HepG2 (cell line): ENCODE data around the gene ADGRF5. TPM values are rescaled to one million over a fixed set of nuclear protein-coding genes. Genes with fewer than 3 reads are reported as not detected.

ENCODE experiments used
- ATAC-seq: fragments of 200-7000 bp; cut with Tn5 transposase; 3 replicates; pipeline ENCODE4 v1.9.1; 2020; ENCODE audit warnings: mild to moderate bottlenecking, moderate library complexity
- BruUV-seq: library from RNA; stranded (reverse); fragments of 400-500 nt; replicated peaks from 2 replicates; lab custom pipeline; 2021; lab: Mats Ljungman, UMichigan
- CTCF ChIA-PET: fragments of 300-600 bp; formaldehyde crosslinking; extraction: SDS; loops from one replicate; lab custom pipeline; 2021; ENCODE audit warnings: low total read pairs, inconsistent platforms, low intra/inter-chr PET ratio; lab: Yijun Ruan, JAX
- POLR2A ChIA-PET: fragments of 350-600 bp; sonication (Branson Sonifier 250); formaldehyde crosslinking; loops from one replicate; lab custom pipeline; 2020; ENCODE audit warnings: antibody characterized with exemption, inconsistent platforms; lab: Yijun Ruan, JAX
- DNase-seq: peaks from one replicate; pipeline ENCODE4 v3.0.0-alpha.2; 2015; ENCODE audit warnings: low spot score
- FAIRE-seq: peaks from 3 replicates; lab custom pipeline; 2011; peaks lifted over from hg19 to GRCh38; lab: Jason Lieb, UNC
- H2AFZ ChIP-seq: one replicate; pipeline ENCODE4 v1.6.1; 2011; ENCODE audit warnings: low read length, inconsistent platforms
- H3K27ac ChIP-seq: fragments of 300-600 bp; 3 replicates; pipeline ENCODE4 v1.8.0; 2011; ENCODE audit warnings: mixed run types, mild to moderate bottlenecking, mixed read lengths, low read length, inconsistent platforms; ENCODE audit not compliant: insufficient read depth; ENCODE audit errors: extremely low read length
- H3K27me3 ChIP-seq, 2 experiments: fragments of 200-600 bp in 1 of 2; 2 replicates in 1 of 2; 3 replicates in 1 of 2; pipeline versions ENCODE4 v1.6.0 to v1.8.0; 2011; ENCODE audit warnings: low read length in 2 of 2, mild to moderate bottlenecking in 2 of 2, moderate library complexity in 2 of 2, inconsistent platforms in 1 of 2; ENCODE audit not compliant: insufficient read depth in 2 of 2, control insufficient read depth in 1 of 2
- H3K36me3 ChIP-seq, 2 experiments: fragments of 200-600 bp in 1 of 2; replicated peaks in 1 of 2; 2 replicates in 1 of 2; 3 replicates in 1 of 2; pipeline versions ENCODE4 v1.5.1 to v1.8.0; 2011; ENCODE audit warnings: low read length in 2 of 2, inconsistent platforms in 1 of 2; ENCODE audit not compliant: insufficient read depth in 2 of 2, control insufficient read depth in 1 of 2
- H3K4me1 ChIP-seq: 2 replicates; pipeline ENCODE4 v1.5.1; 2012; ENCODE audit warnings: low read length, inconsistent platforms; ENCODE audit not compliant: insufficient read depth
- H3K4me2 ChIP-seq: 2 replicates; pipeline ENCODE4 v1.6.0; 2011; ENCODE audit warnings: low read depth, low read length, inconsistent platforms
- H3K4me3 ChIP-seq, 3 experiments: fragments of 200-600 bp in 1 of 3; sonication (generic), shearing (Covaris generic) in 1 of 3; replicated peaks in 1 of 3; 2 replicates each; pipeline ENCODE4 v1.5.1; 2011 to 2016; ENCODE audit warnings: low read length in 3 of 3, inconsistent platforms in 2 of 3, low read depth in 2 of 3, mild to moderate bottlenecking in 2 of 3, control low read depth in 1 of 3, mixed read lengths in 1 of 3; ENCODE audit not compliant: insufficient read depth in 1 of 3
- H3K79me2 ChIP-seq: one replicate; pipeline ENCODE4 v1.6.1; 2011; ENCODE audit warnings: low read length, inconsistent platforms; ENCODE audit not compliant: insufficient read depth
- H3K9ac ChIP-seq: 2 replicates; pipeline ENCODE4 v1.6.0; 2011; ENCODE audit warnings: mild to moderate bottlenecking, low read depth, low read length, inconsistent platforms; ENCODE audit not compliant: insufficient read depth
- H3K9me3 ChIP-seq: 2 replicates; pipeline ENCODE4 v1.5.1; 2012; ENCODE audit warnings: mild to moderate bottlenecking, low read length
- H4K20me1 ChIP-seq: 2 replicates; pipeline ENCODE4 v1.6.0; 2011; ENCODE audit warnings: inconsistent platforms, mild to moderate bottlenecking, low read length, moderate library complexity; ENCODE audit not compliant: insufficient read depth
- EZH2 ChIP-seq: conservative IDR thresholded peaks from 2 replicates; pipeline ENCODE4 v1.6.1; 2012; ENCODE audit warnings: mild to moderate bottlenecking, low read depth, low read length, moderate library complexity
- GTF2F1 ChIP-seq: fragments of 150-350 bp; IDR thresholded peaks from 2 replicates; pipeline ENCODE4 v1.6.1; 2014; ENCODE audit warnings: low read length
- PLSCR1 ChIP-seq: sonication (generic); formaldehyde crosslinking; IDR thresholded peaks from 2 replicates; pipeline ENCODE4 v1.5.0; 2020; ENCODE audit warnings: missing genetic modification reagents, mild to moderate bottlenecking, borderline replicate concordance
- U2AF1 ChIP-seq: fragments of 200-400 bp; formaldehyde crosslinking; optimal IDR thresholded peaks from 2 replicates; pipeline ENCODE3; 2017; ENCODE audit warnings: mild to moderate bottlenecking, low read depth, low read length
- ZC3H4 ChIP-seq: sonication (generic); formaldehyde crosslinking; IDR thresholded peaks from 2 replicates; pipeline ENCODE4 v1.4.0; 2020; ENCODE audit warnings: missing genetic modification reagents, borderline replicate concordance
- ZKSCAN8 ChIP-seq: IDR thresholded peaks from 2 replicates; pipeline ENCODE4 v1.6.1; 2016; ENCODE audit warnings: borderline replicate concordance, missing genetic modification reagents, missing compliant biosample characterization
- ZNF597 ChIP-seq: sonication (generic); formaldehyde crosslinking; IDR thresholded peaks from 2 replicates; pipeline ENCODE4 v1.5.0; 2020; ENCODE audit warnings: missing genetic modification reagents
- ZNF713 ChIP-seq: sonication (generic); formaldehyde crosslinking; IDR thresholded peaks from 2 replicates; pipeline ENCODE4 v1.4.0; 2020; ENCODE audit warnings: mild to moderate bottlenecking, missing genetic modification reagents
- WGBS: methylation state at CpG from one replicate; pipeline ENCODE4 v1.1.6; 2017; ENCODE audit warnings: low lambda C conversion rate; 5-methylcytosine and 5-hydroxymethylcytosine counted together
- in situ Hi-C: cut with HindIII; loops from 2 replicates; pipeline ENCODE4 v1.10.0; 2017; ENCODE audit warnings: low pct_unique_long_range_greater_than_20kb; ENCODE audit not compliant: extremely low pct_ligation_motif_present
- intact Hi-C: fragments of 100-400 bp; cut with micrococcal nuclease; formaldehyde crosslinking; loops from one replicate; pipeline ENCODE4 v1.10.0; 2022; ENCODE audit not compliant: unreplicated experiment
- polyA plus RNA-seq, 8 experiments: library from polyadenylated mRNA; depleted of rRNA in 3 of 8; stranded (reverse) in 7 of 8; unstranded in 1 of 8; fragments of >200 nt; fragmentation: Illumina TruSeq in 4 of 8; extraction: Trizol in 4 of 8; gene quantifications; 2 replicates each; pipeline versions ENCODE4 v1.2.1 to v1.2.3, GENCODE V29; 2011 to 2016; ENCODE audit warnings: low read depth in 4 of 8, missing spikeins in 1 of 8, mixed read lengths in 1 of 8; ENCODE audit not compliant: insufficient read depth in 1 of 8
- total RNA-seq, 5 experiments: library from RNA; depleted of rRNA; stranded (reverse); fragments of >200 nt; fragmentation: Illumina TruSeq; extraction: Trizol; gene quantifications; 2 replicates each; pipeline ENCODE4 v1.2.3, GENCODE V29; 2016; ENCODE audit warnings: low read depth in 1 of 5

The ADGRF5 gene
- total and polyA plus RNA-seq, 2 of the 13 experiments (the other 11 are each of a cell fraction or from before 2014, with no cell fraction given), result not detected

- intact Hi-C loops (no loop called here), in situ Hi-C loops (no loop called here)
- no peak overlapping the region for H3K4me3 ChIP-seq
- H3K36me3 ChIP-seq, result no peaks in the 10 kb centered on the region
- CTCF ChIA-PET, result no interaction called here
- no peak for DNase-seq
- H3K4me1 ChIP-seq, result no peaks in the 10 kb centered on the region
- no peak for ATAC-seq
- H3K9ac ChIP-seq, result no peak overlapping the region
- no peak overlapping the region for H2AFZ ChIP-seq
- TF ChIP-seq GTF2F1, result no peak
- no peak for TF ChIP-seq U2AF1
- TF ChIP-seq ZKSCAN8 (CRISPR knock-in tag), result no peak
- no peak for TF ChIP-seq ZNF713 (CRISPR knock-in tag)
- no peak for TF ChIP-seq PLSCR1 (CRISPR knock-in tag)
- TF ChIP-seq ZC3H4 (CRISPR knock-in tag), result no peak
- TF ChIP-seq ZNF597, result no peak
- TF ChIP-seq EZH2, result no peak
- TF ChIP-seq, all 625 proteins: peak for 0
- Histone ChIP-seq H4K20me1 (no peaks in the 10 kb centered on the region), H3K4me2 (no peak overlapping the region), H3K27ac (no peak overlapping the region), H3K27me3 (peaks cover 2 to 13% of the 10 kb centered on the region in 2 experiments; a peak in 4 of 5 replicates), H3K79me2 (no peaks in the 10 kb centered on the region), H3K9me3 (no peaks in the 10 kb centered on the region)
- POLR2A ChIA-PET, result no interaction called here
- FAIRE-seq, result no peak
- 32% methylated on average over 2 of the region's 2 CpGs for WGBS
- BruUV-seq, result no TSS peak
Measured at GRCh38 chr6:46930331-46930730, 8.6 kb upstream of the ADGRF5 start.
